NT2/D1 (cell line): Measurements from ENCODE around the gene LRCH4.

Experiments used
- SUZ12 ChIP-seq: IDR thresholded peaks from 2 replicates; pipeline ENCODE4 v1.6.1; 2011; ENCODE audit not compliant: insufficient read length, insufficient read depth; ENCODE audit errors: extremely low read depth
- YY1 ChIP-seq: IDR thresholded peaks from 2 replicates; pipeline ENCODE4 v1.6.1; 2011; ENCODE audit not compliant: insufficient read length, insufficient read depth
- ZNF274 ChIP-seq: IDR thresholded peaks from 2 replicates; pipeline ENCODE4 v1.6.1; 2011; ENCODE audit warnings: mild to moderate bottlenecking, low read depth, low read length

DNA sequence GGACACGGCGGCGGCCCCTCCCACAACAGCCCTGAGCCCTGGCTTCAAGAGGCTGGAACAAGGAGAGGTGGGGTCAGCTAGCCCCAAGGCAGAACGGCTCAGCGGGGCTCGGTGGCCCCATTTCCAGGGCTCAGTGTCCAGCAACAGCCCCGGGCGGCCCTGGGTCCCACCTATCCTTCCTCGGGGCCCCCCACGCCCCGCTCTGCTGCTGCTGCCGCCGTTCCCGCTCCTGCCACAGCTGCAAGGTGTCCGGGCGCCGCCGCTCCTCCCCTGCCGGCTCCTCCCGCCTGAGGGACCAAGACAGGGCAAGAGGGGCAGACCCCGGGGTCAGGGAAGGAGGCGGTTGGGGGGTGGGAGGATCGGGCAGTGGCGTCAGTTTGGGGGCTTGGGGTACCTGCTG, 8.8 kb downstream of the LRCH4 start:
- TF ChIP-seq YY1: no peak
- TF ChIP-seq ZNF274: no peak
- TF ChIP-seq SUZ12: no peak
